HG03432 (cell line): ENCODE measurements around the gene DUSP7.

Experiments used
- ATAC-seq: cut with Tn5 transposase; IDR thresholded peaks from one replicate; pipeline ENCODE4 v1.9.1; 2021; ENCODE audit warnings: mild to moderate bottlenecking, moderate library complexity; ENCODE audit not compliant: unreplicated experiment

The DUSP7 gene

DNA sequence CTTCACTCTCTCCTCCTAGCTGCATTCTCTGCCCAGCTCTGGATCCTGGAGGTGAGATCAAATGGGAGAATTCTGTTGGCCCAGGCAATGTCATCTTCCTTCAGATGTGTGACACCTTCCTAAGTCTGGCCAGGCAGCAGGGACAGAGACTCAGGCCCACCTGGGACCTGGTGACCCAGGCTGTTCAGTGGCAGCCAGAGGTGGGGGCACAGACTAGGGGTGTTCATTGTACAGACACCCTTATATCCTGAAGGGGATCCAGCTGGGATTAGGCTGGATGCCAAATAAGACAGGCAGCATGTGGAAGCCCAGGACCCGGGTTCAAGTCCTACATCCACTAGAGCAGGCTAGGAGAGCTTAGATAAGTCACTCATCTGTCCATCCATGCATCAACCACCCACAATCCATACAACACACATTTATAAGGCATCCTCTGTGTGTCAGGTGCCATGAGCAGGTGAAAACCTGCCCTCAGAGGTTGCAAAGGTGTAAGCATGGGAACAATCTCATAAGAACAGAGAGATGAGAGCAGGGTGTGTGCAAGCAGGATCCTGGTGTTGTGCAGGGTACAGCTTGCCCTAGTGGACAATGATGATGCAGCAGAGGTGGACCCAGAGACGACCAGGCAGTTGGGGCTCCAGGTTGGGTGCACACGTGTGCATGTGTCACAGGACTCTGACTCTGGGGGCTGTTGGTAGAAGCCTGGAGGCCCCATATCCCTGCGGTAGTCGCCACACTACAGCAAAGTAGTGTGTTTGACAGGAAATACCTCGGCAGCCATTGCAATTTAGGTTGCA is 42.4 kb downstream of the DUSP7 start:
- ATAC-seq: no peak

DNA sequence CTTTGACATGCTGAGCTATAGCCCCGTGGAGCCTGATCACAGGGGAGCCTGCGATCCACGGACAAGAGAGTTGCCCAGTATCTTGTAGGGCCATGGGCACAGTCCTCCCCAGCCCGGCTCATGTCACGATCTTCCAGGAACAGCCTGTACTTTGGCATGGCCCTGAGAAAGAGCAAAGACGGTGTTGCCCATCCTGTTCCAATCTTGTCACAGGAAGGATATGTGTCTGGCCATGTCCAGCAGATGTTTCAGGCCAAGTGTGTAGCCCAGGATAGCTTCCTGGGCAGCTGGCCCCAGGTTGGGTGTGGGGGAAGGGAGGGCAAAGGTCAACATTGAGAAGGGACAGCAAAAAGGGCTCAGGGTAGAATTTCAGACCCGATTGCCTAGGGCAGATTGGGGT is 43.7 kb downstream of the DUSP7 start:
- no peak for ATAC-seq

DNA sequence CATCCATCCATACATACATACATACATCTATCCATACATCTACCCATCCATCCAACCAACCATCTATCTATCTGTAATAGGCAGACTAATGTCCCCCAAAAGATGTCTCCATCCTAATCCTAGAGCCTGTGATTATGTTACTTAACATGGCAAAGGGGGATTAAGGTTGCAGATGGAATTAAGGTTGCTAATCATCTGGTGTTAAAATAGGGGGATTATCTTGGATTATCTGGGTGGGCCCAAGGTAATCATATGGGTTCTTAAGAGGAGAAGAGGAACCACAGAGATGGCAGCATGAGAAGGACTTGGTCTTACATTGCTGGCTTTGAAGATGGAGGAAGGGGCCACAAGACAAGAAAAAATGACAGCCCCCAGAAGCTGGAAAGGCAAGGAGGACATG is 45.9 kb downstream of the DUSP7 start:
- ATAC-seq: no peak

DNA sequence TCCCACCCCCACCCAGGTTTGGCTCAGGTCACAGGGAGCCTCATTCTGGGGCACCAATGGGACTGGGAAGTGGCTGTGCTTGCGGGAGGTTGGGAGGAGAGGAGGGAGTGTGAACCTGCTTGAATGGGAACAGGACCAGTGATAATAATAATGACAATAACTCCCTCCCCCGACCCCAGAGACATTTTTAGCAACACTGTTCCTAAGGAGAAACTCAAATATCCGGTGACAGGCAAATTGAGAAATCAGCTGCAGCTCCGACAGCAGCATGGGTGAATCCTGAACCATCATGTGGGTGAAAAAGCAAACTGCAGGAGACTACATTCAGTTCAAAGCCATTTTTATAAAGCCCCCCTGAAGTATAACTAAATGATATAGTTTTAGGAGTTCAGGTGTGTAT is 49.1 kb downstream of the DUSP7 start:
- no peak for ATAC-seq

DNA sequence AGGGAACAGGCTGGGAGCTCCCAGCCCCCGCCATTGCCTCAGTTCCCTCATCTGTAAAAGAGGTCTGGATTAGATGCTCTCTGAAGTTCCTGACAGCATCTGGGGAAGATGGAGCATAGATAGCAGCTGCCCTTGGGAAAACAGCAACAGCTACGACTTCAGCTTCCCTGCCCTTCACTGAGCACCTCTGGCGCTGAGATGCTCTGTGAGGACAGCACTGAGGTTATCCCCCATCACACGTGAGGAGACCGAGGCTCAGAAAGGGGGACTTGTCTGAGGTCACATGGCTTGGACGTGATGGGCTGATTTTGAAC is 49.6 kb downstream of the DUSP7 start:
- no peak for ATAC-seq

DNA sequence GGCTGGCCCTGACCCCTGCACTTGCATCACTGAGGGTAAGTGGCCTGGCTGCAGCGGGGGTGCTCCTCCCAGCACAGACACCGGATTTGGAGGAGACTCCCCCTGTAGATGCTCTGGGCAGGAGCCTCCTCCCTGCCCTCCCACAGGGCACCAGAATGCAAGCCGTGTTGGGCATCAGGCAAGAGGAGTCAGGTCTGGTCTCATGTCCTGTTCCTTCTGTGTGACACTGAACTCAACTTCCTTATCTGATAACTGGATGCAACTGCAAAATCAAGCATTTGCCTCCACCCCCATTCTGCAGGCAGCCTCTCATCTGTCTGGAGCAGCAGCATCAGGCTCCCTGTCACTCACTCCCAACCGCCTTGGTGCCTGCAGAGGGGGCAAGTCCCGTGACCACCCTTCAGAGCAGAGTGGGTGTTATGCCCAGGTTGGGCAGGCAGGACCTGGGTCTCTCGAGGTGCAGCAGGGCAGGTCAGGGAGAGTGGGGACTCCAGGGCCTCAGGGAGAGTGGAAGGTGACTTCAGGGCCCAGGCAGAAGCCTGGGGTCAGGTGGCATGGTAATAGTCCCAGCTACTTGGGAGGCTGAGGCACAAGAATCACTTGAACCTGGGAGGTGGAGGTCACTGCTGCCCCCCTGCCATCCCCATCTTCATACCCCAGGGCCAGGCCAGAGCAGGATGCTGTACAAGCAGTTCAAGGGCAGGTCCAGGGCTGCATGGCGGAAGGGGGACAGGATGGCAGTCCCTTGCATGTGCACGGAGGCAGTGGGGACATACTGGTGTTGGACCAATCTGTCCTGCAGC is 50.2 kb downstream of the DUSP7 start:
- ATAC-seq: no peak

DNA sequence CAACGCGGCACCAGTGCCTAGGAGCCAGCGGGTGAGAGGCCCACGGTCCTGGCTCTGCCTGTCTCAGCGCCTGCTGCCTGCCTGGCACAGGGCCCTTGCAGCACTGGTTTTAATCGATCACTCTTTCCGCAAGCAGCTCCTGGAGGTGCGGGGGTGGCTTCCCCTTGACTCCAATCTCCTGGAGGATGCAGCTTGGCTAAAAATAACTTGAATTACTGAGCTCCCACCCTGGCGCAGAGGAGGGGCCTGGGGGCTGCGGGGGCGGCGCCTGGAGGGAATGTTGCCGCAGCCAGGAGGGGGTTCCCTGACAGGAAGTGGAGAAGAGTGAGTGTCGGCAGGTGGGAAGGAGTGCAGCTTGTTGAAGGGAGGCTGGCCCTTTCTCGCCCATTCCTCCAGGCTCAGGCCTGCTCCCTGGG is 50.8 kb downstream of the DUSP7 start:
- no peak for ATAC-seq

DNA sequence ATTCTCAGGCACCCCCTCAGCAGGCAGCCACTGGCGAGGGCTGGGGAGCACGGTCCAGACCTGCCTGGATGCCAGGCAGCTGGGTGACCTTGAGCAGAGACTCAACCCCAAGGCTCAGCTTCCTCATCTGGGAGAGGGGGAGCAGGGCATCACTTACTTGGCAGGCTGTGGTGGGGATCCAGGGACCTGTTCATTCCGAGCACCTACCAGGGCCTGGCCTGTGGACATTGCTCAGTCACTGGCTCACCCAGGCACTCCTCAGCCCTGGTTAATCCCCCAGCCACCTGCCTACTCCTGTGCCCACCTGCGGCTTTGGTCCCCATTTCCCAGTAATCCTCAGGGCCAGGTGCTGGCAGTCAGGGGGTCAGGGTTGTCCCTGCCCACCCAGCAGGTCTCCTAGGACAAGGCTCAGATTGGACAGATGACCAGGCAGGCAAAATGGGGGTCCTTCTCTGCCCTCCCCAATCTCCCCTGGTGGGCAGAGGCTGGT is 51.4 kb downstream of the DUSP7 start:
- ATAC-seq: no peak

DNA sequence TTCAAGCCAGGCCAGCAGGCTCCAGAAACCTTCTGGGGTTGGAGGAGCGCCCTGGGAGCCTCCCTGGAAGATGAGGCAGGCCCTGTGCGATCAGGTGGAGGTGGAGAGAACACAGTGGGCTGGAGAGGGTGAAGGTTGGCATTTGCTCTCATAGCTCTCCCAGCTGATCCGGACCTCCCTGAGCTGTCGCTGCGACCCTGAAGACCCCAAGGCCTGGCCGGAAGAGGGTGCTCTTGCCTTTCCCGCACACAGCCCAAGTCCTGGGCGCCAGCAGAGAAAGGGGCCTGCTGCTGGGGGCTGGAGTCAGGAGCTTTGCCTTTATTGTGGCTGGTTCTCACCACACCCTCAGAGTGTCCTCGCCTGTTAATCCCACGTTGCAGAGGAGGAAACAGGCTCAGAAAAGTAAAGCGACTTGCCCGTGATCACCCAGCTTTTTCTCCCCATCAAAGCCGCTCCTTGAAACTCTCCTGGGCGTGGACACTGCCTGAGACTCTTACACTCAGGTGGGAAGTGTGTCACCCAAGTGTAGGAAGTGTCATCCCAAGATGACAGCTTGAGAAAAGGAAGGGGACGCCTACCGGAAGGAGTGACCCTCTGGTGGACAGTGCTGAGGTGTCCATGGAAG is 52.1 kb downstream of the DUSP7 start:
- no peak for ATAC-seq

DNA sequence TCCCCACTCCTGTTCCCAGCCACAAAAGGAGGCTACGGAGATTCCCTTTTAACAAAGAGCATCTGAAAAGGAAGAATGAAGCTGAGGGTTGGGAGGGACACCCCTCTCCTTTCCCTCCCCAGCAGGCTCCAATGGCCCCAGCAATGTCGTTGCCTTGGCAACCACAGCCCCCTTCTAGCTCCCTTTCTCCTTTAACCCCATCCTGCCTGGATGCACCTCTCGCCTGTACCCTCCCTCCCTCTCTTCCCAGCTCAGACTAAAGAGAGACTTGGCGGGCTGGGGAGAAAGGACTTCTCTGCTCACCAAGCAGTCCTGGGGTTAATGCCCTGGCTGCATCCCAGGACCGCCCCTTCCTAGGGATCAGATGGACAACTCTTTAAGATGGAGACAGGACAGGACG is 53.6 kb downstream of the DUSP7 start:
- ATAC-seq: no peak

DNA sequence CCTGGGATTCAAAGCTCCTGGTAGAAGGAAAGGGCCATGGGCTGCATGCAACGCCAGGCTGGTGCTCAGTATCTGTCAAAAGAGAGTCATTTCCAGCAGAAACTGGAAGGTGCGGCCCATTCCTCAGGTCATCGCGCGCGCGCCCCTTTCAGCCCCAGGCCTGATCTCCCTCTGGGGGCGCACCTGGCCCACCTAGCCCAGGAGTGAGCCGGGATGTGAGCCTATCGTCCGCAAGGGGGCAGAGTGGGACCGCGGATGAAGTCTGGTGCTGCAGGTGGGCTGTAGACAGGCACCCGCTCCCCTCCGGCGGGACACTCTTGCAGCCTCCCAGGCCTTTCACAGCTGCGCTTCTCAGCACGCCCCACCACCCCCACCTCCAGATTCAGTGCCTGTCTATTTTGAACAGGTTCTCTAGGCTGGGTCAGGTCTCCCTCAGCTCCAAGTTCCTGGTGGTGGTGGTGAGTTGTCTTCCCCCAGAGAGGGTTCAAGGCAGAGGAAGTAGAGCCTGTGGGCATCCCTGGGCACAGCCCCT is 54.9 kb downstream of the DUSP7 start:
- ATAC-seq: peak; percentile 85

DNA sequence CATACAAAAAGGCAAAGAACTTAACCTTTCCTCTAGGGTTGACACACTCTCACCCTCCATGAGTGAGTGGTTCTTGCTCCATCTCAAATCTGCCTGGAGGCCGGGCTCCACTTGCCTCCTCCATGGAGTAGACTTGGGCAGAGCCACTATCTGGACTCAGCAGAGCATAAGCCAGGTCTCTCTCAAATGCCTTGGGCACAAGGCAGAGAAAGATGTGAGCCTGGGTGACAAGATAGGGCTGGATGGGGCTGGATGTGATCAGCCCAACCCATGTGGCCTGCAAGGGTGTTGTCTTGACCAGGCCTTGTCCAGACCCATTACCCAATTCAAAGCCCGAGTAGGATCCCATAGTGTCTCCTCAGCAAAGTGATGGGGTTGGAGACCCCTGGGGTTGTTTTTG is 56.5 kb downstream of the DUSP7 start:
- ATAC-seq: no peak
